Retinal pigment epithelial cell (primary cell): ENCODE data around the gene TF.

Experiments
- DNase-seq: peaks from one replicate; pipeline ENCODE4 v3.0.0-alpha.2; 2010; ENCODE audit warnings: low read depth
- H3K4me3 ChIP-seq: 2 replicates; pipeline ENCODE4 v1.5.1; 2011; ENCODE audit warnings: mild to moderate bottlenecking, low read length, control low read depth, moderate library complexity
- TF ChIP-seq, protein P1 (sequence below): conservative IDR thresholded peaks from 2 replicates; pipeline ENCODE4 v1.5.1; 2011; ENCODE audit warnings: low read depth, low read length, control low read depth, inconsistent platforms

The TF gene

DNA sequence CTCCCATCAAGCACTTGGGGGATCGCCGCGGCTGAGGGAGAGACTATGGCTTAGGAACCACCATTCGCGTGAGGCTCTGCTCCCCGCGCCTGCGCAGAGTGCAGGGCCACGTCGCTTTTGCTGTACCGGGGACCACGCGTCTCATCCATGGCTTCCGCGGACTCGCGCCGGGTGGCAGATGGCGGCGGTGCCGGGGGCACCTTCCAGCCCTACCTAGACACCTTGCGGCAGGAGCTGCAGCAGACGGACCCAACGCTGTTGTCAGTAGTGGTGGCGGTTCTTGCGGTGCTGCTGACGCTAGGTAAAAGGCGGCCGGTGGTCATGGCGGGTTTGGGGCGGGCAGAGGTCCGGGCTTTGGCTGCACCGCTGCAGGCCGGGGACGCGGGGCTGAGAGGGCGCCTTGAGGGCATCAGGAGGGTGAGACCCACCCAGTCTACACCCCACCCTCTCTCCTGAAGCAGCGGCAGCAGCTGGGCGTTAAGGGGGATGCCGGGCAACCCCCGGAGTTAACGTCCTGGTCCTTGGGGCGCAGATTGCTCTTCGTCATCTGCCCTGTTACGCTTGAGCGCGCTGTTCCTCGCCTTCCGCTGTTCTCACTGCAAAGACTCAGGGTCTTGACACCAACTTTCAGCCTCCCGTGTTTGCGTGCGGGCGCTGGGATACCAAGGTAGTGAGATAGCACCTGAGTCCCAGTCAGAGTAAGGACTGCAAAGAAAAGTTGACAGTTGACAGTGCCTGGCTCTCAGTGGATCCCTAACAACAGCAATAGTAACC lies 59.7 kb downstream of the TF start, which contains the start of gene SRPRB:
Gene SRPRB, plus strand, starts transcription at position 114 of the 774 bp plus-strand sequence. Its CDS starts 34 bp downstream, at position 148.
- DNase-seq, result peak; percentile 60
- TF ChIP-seq, protein P1, sequence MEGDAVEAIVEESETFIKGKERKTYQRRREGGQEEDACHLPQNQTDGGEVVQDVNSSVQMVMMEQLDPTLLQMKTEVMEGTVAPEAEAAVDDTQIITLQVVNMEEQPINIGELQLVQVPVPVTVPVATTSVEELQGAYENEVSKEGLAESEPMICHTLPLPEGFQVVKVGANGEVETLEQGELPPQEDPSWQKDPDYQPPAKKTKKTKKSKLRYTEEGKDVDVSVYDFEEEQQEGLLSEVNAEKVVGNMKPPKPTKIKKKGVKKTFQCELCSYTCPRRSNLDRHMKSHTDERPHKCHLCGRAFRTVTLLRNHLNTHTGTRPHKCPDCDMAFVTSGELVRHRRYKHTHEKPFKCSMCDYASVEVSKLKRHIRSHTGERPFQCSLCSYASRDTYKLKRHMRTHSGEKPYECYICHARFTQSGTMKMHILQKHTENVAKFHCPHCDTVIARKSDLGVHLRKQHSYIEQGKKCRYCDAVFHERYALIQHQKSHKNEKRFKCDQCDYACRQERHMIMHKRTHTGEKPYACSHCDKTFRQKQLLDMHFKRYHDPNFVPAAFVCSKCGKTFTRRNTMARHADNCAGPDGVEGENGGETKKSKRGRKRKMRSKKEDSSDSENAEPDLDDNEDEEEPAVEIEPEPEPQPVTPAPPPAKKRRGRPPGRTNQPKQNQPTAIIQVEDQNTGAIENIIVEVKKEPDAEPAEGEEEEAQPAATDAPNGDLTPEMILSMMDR, result no peak
- peak within 1 kb of the TSS; percentile 94 for H3K4me3 ChIP-seq

DNA sequence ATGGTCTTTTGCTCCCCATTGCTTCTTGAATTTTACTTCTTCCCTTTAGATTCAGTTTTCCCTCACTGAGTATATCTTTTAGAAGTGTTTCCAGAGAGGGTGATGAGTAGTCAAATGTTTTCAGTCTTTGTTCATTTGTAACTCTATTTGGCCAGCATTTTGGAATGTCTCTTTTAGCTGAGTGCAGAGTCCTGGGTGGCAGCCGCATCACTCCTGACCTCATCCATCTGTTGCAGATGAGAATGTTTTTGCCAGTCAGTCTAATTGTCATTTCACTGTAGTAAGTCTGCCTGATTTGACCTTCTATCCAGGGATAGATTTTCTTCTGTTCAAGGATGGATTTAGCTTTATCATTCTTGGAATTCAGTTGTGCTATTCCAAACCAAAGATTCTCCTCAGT lies 66.7 kb downstream of the TF start:
- no peak overlapping the region for H3K4me3 ChIP-seq
- no peak for DNase-seq
- TF ChIP-seq, protein P1, result no peak

DNA sequence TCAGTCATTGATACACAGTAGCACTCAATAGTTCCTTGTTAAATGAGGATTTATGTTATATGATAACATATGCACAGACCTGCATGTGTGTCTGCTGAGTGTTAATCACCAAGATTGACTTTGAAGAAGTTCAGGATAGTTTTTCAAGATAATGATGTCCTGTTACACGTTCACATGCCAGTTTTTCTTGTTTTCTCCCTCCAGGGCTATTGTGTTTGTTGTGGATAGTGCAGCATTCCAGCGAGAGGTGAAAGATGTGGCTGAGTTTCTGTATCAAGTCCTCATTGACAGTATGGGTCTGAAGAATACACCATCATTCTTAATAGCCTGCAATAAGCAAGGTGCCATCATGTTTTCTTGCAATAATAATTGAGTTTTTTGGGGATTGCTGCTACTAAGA lies 69.2 kb downstream of the TF start:
- H3K4me3 ChIP-seq, result no peak overlapping the region
- no peak for DNase-seq
- TF ChIP-seq, protein P1, result no peak

DNA sequence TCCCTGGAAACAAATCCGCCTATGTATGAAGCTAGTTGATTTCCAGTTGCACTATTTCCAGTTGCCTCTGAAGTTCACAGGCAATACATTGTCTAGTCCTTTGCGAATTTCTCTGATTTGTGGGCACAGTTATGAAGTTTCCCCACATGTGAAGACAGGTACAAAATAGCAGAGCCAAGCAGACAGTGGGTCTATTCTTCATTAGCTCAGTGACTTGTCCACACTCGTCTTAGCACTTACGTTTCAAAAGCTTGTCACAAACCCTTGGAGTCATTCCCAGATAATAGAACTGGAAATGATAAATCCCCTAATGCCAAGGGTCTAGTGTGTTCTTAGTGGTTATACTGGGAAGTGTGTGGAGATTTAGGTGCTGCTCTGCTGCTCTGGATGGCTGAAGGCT lies 73.9 kb downstream of the TF start:
- TF ChIP-seq, protein P1, result no peak
- DNase-seq, result no peak
- H3K4me3 ChIP-seq, result no peak overlapping the region

DNA sequence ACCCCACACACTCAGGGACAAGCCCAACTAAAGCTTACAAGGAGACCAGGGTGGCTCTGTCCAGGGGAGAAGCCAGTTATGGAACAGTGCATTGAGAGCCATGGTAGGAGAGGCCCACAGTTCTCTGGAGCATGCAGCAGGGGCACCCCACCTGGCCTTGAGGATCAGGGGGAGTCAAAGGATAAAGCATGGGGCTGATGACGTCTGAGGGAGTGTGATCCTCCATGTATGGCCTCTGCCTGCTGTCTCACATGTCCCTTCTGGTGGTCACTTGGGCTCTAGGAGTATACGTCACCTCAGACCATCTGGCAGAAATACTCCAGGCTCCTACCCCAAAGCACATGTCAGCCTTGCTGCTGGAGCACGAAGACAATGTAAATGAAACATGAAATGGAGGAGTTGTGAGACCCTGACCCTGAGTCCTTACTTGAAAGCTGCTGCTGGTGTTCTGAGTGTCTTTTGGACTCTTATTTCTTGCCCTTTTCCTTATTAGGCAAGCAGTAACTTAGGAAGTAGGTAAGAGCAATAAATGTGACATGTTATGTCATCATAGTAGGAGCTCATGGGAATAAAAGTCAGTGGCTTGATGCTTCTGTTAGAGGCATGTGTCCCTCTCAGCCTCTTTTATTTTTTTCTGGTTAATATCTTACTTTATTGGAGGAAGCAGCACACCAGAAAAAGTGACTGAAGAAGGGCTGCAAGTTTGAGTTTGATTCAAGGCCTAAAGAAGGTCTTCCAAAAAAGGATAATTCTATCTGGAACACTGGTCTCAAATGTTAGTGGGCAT lies 74.9 kb downstream of the TF start:
- TF ChIP-seq, protein P1, result no peak

DNA sequence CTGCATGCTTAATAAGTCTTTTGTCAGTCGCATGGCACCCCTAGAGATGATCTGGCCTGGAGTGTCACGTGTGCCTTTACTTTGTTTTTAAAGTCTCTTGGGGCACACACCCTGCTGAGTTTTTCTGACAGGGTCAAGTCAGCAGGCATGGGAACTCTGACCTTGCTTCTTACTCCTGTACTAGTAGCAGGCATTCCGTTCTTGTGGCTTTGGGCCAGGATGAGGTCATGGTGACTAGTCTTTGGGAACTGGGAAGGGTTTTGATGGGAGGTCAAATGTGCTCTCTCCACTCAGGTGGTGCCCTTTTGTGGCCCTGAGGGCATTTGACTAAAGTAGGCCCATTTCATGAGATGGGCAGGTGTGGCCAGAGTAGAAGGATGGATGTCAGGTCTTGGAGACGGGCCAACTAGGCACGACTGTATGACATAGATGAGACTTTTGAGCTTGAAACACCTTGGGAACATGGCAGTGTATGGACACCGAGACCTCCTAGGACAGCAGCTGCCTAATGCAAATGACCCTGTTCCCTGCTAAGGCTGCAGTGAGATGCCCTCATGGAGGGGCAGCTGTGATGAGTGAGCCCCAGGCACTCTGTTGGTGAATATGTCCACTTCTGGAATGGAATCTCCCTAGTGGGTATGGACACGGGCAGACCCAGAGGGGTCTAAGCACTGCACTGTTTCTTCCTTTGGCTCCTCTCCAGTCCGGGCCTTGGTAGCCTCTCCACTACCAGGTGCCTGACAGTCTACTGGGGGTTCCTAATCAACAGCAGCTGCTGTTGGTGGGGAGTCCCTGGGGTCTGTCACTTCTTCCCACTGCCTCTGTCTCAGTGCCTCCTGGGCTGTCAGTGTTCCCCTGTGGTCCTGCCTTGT lies 75.8 kb downstream of the TF start:
- H3K4me3 ChIP-seq, result no peak overlapping the region
- DNase-seq, result no peak
- TF ChIP-seq, protein P1, result peak; percentile 30

More for the DNA sequence above, 74.9 kb downstream of the TF start:
- no peak for DNase-seq
- H3K4me3 ChIP-seq, result no peak overlapping the region
